HG02642 (cell line): Measurements from ENCODE around the gene ARID1B.
A peak's percentile ranks its signal among the peaks of the same experiment; 100 is the strongest.

ENCODE experiments used
- ATAC-seq: cut with Tn5 transposase; IDR thresholded peaks from one replicate; pipeline ENCODE4 v1.9.1; 2021; ENCODE audit warnings: mild to moderate bottlenecking; ENCODE audit not compliant: unreplicated experiment, poor library complexity

Gene ARID1B

DNA sequence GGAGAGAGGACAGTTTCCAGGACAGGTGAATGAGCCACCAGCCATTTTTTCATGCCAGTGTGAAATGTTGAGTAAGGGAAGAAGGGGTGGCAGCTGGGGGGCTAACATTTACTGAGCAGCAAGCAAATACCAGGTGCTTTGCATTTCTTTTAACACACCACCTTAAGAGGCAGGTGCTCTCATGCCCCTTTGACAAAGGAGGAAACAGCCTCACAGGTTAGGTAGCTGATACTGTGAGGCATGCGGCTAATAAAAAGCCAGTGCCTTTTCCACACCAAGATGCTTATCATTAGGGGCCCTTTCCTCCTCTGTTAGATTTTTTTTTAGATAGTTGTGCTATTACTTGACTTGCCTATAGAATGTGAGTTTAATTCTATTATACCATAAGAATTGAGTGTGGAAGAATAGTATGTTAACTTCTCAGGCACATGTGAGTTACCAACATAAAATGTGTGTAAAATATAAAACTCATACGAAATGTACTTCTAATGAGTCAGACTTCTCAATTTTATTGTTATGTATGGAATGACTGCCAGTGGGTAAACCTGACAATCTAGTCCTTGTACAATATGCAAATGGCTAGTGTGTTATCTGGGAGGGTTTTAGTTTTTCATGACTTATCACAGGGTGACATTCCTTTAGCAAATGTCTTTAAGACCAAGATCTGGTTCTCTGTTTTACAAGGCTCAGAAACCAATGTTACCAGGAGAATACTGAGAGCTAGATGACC, 286.2 kb downstream of the ARID1B start:
- no peak for ATAC-seq

DNA sequence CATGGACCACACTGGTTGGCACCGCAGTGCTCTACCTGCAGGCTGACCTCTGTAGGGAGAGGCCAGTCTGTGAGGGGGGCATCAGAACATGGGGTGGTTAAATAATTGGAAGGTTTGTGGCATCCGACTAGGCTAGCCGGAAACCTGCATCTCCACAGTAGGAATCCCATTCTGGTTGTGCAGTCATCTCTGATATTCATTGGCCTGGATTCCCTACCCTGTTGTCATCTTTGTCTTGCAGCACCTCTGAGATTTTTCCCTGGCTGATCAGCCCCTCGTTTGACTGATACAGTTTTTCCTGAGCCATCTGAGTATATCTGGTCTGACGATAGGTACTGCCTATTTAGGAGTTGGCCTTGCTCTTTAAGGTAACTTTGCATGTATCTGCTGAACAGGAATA, 286.7 kb downstream of the ARID1B start:
- no peak for ATAC-seq

DNA sequence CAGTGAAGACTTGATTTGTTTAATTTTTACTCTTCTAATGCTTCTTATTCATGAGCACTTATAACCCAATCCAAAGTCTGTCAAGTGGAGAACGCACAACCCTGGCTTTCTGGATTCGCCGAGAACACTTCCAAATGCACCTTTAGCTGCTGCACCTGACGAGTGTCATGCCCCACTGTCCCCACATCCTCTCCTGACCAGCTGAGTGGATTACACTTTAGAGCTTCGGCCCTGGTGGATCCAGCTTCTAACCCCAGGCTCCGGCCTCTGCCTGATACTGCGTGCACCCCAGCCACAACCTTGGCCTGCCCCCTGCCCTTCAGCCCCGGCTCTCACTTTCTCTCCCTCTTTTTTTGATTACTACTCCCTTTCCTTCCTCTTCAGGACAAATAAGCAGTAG, 287.3 kb downstream of the ARID1B start:
- no peak for ATAC-seq

DNA sequence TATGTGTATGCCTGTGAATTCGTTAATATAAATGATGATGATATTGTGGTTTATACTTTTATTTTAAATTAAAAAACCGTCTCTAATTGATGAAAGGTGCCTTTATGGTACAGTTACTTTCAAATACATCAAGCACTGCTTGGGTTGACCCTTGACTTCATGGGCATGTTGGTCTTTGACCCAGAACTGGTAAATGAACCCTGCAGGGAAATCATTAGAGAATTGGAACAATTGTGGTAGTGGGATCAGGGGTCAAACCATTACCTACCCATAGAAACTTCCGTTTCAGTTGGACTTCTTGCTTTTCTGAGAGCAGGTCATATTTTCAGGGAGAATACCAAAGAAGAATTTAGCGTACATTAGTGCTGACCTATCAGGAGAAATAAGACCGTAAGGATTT, 288.2 kb downstream of the ARID1B start:
- no peak for ATAC-seq

DNA sequence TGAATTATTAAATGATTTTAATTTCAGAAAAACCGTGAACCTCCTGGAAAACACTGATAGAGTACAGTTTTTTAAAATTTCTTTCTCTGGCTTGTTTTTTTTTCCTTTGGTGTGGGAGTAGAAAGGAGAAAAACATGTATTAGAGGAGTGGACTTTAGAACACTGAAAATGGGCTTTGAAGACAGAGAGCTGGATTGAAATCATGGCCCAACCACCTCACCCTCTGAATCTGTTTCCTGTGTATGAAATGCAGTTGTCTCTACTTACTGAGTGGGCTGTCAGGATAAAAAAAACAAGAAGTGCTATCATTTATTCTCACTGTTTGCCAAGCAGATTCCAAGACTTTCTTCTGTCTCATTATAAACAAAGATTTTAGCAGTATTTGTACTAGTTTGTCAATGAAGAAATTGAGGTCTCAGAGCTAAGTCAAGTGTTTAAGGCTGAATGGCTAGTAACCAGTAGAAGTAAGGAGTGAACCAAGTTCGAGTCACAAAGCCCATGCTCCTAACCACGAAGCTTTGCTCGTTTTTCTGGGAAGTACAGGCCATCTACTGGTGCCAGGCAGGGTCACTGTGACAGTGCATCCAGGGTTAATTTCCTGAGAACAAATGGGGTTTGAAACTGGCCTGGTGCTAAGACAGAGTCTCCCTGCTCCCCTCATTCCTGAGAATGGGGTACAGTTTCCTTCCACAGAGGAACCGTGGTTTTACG, 289.8 kb downstream of the ARID1B start:
- no peak for ATAC-seq

DNA sequence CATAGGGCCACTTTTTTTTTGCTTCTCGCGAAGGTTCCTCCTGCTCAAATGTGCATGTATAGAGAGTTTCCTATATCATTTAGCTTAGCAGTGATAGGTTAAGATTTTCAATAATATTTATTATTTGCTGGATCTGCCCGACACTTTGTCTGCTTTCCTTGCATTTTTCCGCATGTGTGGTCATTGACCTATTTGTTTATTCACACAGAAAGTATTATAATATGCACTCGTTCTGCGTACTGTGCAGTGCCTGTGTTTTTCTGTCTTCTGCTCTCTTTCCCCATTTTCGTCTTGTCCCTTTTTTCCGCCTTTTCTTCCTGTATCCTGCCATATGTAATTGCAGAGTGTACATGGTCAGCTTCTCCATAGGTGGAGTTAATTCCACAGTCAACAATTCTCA, 290.3 kb downstream of the ARID1B start:
- ATAC-seq: no peak

DNA sequence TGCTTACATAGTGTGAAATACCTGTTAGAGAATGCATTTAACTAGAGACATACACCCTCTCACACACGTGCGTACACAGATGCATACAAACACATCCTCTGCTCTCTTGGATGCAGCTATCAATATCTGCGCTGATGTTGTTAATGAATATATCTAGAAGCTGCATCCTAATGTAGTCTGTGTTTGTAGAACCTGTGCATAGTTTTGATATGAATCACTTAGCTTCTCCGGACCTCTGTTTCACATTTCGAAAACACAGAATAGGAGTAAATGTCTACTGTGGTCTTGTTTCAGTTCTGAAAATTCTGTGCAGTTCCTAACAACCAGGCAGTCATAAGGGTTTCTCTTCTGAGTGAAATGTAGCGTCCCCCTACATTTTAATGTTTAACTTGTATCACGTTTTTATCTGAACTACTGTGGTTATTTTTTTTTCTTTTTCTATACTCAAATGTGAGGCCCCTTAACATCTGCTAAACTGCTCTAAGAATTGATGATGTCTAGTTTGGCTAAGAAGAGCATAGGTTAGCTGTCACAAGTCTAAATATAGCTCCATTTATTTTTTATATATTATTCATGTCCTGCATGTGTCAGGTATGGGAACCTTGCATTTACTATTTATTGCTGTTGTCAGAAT, 291.6 kb downstream of the ARID1B start:
- ATAC-seq: peak; percentile 97

DNA sequence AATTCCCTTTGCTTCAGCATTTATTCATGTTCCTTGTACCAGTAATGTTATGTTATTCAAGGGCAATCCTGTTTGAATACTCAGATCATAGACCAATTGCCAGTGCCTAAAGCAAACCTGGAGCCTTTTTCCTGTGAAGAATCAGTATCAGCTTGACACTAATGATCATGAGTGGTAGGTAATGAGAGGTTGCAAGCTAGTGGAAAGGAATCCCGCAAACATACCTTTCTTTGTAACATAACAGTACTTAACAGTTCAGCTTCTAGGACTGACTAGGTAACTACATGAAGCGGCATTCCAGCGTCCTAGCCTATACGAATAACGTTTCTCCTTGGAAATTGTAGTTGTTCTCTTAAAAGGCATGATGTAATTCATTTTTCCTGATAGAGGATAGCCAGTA, 292.4 kb downstream of the ARID1B start:
- no peak for ATAC-seq

DNA sequence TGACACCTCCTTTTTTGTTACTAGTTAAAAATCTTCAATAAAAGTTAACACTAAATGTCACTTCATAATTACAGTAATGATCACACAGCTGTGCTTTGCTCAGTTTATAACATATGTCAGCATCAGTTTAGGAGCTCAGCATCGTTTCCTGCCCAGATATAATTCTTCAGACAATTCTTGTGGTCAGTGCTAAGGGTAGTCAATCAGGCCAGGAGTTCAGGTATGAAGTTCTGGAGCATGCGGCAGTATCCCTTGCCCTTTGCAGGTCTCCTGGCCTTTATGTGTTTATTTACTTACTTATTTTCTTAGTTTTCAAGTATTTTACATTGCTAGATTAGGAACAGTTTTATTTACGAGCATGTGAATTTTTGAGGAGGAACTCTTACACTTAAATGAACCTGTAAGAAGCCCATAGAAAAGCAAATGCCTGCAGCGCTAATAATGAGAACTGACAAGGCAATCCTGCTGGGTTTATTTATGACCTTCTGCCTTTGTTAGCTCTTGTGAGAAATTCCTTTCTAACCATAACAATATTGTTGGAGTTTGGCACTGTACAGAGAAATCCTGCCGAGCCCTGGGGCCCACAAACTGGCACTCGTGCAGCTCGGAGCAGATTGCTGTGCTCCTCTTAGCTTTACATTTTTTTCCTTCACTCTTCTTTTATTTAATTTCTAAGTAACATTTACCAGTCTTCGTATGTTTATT, 293.4 kb downstream of the ARID1B start:
- no peak for ATAC-seq

DNA sequence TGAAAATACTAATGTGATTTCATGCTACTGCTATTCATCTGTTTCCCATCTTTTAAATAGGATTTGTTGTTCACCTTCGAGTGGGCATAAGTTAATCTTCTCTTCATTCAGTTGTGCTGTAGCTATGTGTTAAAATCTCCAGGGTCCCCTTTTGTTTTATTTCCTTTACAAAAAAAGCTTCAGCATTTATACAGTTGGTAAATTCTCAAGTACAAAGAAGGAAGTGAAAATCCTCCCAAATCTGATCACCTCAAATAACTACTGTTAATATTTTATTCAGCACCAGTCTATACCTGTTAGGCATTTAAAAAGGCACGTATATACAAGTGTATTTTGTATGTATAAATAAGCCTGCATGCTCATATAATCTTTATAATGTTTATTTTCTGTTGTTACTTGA, 294.9 kb downstream of the ARID1B start:
- no peak for ATAC-seq

DNA sequence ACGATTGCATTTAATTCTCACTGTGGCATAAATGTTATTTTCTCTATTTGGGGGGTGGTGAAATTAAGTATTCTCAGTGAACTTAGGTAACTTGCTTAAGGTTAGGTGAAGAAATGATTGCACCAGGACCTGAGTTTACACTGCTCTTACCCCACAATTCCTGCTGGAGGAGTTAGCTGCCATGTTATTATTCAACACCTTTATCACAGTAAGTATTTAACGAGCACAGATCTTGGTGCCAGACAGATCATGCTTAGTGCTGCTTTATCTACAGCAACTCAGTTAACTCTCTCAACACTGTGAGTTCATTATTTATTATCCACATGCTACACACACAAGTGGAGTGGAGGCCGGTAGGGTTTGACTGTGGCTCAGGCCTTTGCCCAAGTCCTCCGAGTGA, 296.4 kb downstream of the ARID1B start:
- no peak for ATAC-seq

DNA sequence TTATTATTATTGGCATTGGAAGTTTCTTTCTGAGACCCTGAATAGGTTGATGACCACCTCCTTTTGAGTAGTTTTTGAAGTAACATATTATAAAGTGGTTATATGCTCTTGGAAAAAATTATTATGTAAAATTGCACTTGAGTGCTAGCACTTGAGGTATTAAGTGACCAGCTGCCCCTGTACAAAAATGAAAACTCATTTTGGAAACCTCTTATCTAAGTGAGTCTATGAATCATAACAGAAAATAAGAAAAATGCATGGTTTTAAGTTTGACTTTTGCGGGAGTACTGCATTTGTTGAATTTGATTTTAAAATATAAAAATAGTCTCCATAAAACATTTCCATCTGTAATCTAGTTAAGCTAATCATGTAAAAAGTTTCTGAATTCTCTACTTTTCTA, 297.8 kb downstream of the ARID1B start:
- ATAC-seq: no peak

DNA sequence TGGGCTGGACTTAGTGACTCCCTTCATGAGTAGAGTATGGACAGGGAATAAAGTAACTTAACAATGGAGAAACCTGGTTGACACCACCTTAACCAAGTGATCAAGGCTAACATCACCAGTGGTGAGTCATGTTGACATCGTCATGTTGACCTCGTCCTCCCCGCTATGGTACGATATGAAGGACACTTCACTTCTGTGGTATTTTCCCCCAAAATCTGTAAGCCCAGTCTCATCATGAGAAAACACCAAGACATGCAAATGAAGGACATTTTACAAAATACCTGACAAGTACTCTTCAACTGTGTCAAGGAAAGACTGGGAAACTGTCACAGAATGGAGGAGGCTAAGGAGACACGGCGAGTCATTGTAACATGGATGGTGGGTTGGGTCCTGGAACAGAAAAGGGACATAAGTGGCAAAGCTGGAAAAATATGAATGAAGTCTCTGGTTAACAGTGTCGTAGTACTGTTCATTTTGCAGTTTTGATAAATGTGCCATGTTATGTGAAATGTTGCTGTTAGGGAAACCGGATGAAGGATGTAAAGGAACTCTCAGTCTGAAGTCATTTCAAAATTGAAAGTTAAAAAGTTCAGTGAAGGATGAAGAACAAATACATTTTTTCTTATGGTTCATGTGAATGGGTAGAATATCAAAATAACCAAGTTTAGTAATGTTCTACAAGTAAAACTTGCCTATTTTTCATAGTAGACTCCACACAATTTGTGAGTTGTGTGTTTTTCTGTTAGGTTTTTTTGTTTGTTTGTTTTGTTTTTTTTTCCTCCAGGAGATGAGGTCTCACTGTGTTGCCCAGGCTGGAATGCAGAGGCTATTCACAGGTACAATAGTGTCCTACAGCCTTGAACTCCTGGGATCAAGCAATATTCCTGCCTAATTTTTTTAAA, 298.6 kb downstream of the ARID1B start:
- peak; percentile 75 for ATAC-seq

DNA sequence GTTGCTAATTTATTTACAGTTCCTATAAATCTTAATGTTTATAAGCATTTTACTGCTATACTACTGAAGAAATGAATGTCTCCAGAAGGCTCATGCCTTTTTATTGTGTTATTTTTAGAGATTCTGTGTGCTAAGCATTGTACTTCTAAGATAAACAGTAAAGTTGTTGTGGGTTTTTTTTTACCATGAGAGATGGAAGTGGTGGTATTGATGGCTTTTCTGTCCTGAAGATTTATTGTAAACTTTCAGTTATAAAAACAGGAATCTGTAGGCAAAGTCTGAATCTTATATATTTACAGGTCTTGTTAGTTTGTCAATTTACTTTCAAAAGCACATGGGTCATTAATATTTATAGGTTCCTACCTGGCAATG, 299.3 kb downstream of the ARID1B start:
- ATAC-seq: no peak

DNA sequence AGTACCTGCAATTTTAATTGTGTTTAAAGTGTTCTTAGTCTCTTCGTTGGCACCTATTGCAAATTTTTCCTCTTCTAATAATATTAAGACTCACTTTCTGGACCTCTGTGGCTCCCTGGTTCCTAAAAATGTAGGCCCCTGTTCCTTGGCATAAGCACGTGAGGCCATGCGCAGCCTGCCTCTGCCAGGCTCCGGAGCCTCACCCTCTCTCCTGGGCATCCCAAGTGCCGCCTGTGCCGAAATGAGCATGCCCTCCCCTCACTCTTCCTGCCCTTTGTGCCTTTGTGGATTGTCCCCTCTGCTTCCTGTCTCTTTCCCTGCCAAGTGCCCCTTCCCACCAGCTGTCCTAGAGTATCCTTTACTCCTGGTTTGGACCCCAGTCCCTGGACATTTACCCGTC, 300.1 kb downstream of the ARID1B start:
- no peak for ATAC-seq

DNA sequence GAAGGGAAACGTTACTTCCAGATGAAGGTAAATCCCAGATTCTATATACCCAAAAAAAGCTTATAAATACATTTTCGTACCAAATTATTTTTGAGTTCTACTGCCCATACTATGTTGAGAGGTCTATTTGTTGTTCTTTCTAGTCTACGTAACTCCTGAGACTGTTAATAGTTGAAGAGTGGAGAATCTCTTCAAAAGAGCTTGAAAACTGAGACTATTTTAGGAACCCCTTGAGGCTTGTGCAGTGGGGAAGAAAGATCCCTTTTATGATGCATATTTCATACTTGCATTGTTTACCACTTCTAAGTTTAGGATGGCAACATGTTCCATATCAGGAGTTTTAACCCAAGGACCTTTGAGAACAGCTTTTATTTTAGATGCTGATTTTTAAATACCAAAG, 301.1 kb downstream of the ARID1B start:
- ATAC-seq: no peak

DNA sequence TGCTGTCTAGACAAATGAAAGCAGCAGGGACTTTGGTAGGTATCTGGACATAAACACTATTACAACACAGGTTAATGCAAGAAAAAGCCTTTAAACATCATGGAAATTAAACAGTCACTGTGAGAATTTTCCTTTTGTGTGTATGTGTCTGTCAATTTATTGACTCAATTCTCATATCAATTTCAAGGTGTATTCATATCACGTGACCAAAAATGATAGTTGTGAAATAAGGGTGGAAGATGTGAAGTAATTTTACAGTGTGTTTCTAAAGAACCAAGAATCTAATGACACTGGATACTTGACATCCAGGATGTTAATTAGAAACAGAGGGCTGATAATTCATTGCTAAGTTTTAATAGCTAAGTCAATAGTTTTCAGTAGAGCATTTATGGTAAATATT, 302.1 kb downstream of the ARID1B start:
- no peak for ATAC-seq

DNA sequence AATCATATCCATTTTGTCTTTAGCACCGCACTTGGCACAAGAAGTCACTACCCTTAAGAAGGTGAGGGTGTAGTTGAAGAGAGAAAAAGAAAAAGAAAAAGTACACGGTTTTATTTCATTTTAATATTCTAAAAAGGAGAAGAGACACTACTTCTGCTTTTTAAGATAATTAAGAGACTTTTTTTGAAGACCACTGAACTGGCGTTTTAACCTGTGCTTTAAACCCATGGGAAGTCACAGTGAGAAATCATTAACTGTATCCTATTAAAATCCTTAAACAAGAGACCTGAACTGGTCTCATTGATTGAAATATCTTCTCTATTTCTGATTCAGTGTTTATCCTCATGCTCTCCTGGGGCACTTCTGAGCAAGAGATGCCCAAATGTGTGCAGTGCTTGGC, 302.6 kb downstream of the ARID1B start:
- ATAC-seq: no peak

DNA sequence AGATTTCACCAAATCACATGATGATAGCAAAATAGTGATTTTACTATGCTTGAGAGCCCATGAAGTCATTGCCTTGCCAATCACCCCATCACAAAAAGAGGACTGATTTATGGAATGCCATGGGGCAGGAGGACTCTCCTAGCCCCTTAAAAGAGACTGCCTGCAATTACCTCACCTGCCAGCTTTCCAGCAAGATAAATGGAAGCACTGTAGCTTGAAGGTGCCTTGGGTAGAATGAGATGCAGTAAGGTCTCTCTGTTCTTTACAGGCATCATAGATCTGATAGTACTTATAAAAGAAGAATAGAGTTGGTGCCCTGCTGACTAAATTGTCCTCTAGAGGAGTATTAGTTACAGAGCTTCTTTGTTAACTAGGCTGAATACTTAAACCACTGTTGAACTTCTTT, 303.8 kb downstream of the ARID1B start:
- ATAC-seq: no peak

DNA sequence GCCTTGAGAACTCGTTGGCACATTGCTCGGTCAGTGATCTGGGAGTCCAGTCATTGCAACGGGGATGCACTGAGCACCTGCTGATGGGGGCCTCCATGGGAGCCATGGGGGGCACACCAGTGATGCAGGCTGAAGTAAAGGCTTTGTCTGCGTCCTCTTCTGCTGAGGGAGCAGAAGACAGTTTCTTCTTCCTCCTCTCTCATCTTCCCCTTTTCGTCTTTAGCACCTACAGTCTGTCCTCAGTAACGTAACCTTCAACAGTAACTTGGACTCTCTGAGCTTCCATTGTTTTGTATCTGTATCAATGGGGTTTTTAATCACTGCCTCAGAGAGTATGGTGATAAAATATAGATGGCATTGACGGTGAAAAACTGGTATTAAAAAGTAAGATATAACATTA, 306.2 kb downstream of the ARID1B start:
- no peak for ATAC-seq
